GM12891 (cell line): ENCODE measurements around the gene NLRP5.

ENCODE experiments used
- DNase-seq: peaks from one replicate; pipeline ENCODE4 v3.0.0; 2011; ENCODE audit warnings: low spot score; ENCODE audit not compliant: insufficient read length
- FAIRE-seq: peaks from 2 replicates; lab custom pipeline; 2011; peaks lifted over from hg19 to GRCh38; lab: Jason Lieb, UNC
- PAX5 ChIP-seq: IDR thresholded peaks from 2 replicates; pipeline ENCODE4 v1.6.1; 2011; ENCODE audit warnings: low read length, moderate library complexity, mild to moderate bottlenecking; ENCODE audit not compliant: insufficient read depth, severe bottlenecking
- POLR2A ChIP-seq: IDR thresholded peaks from 2 replicates; pipeline ENCODE4 v1.6.1; 2011; ENCODE audit warnings: low read depth, low read length, control low read depth
- POLR2AphosphoS5 ChIP-seq: IDR thresholded peaks from 2 replicates; pipeline ENCODE4 v1.6.1; 2011; ENCODE audit warnings: low read depth, low read length, control low read depth
- POU2F2 ChIP-seq: IDR thresholded peaks from 2 replicates; pipeline ENCODE4 v1.6.1; 2011; ENCODE audit warnings: low read depth, mild to moderate bottlenecking, control low read depth, low read length, moderate library complexity
- SPI1 ChIP-seq: IDR thresholded peaks from 2 replicates; pipeline ENCODE4 v1.6.1; 2011; ENCODE audit warnings: low read depth, low read length, control low read depth
- TAF1 ChIP-seq: IDR thresholded peaks from 2 replicates; pipeline ENCODE4 v1.6.1; 2011; ENCODE audit warnings: low read depth, low read length, control low read depth

Gene NLRP5

DNA sequence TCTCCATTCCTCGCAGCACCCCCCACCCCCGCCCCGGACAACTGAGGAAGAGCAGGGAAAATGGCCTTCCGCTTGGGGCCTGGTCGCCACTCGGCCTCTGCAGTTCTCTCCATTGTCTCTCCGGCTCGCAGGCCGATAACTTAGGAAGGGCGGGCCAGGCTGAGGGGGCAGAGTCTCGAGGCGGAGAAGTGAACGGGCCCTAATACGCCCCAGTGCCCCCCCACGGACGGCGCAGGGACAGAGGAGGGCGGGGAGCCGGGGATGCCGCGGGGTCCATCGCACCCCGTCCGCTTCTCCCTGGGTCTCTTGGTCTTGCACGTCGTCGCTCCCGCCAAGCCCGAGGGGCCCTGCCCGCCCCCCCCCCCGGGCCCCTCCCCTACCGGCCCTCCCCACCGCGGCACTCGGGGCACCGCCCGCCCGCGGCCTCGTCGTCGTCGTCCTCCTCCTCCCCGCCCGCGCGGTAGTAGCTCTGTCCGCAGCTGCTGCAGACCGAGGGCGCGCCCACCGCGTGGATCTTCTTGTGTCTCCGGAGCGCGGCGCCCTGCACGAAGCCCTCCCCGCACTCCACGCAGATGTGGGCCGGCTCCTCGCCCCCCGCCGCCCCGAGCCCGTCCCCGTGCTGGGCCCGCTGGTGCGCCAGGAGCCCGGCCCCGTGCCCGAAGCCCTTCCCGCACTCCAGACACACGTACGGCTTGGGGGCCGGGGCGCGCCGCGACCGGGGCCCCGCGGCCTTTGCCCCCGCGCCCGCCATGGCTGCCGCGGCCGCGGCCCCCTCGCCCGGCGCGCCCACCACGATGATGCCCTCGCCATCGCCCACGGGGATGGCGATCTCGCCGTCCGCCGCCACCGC is 101.3 kb downstream of the NLRP5 start:
- TF ChIP-seq TAF1 (no peak), POLR2A (no peak), POU2F2 (no peak), SPI1 (no peak)
- FAIRE-seq (no peak), DNase-seq (peak; percentile 13)

DNA sequence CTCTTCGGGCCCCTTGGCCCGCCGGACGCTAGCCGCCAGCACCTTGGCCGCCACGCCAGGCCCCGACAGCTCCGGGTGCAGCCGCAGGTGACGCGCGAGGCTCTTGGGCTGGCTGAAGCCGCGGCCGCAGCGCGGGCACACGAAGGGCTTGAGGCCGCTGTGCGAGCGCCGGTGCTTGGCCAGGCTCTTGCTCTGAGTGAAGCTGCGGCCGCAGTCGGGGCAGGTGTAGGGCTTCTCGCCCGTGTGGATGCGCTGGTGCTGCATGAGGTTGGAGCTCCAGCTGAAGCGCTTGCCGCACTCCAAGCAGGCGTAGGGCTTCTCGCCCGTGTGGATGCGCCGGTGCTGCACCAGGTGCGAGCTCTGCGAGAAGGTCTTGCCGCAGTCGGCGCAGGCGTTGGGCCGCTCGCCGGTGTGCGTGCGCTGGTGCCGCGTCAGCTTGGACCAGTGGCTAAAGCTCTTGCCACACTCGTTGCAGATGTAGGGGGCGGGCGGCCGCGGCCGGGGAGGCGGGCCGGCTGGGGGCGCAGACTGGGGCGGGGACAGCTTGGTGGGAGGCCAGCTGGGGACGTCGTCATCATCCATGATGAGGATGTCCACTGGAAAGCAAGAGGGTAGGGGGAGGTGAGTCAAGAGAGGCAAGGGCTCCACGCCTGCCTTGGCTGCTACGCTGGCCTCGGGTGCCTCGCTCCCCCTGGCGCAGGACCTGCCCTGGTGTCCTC is 102.1 kb downstream of the NLRP5 start:
- DNase-seq (no peak), FAIRE-seq (no peak)
- TF ChIP-seq POU2F2 (no peak), PAX5 (no peak), POLR2AphosphoS5 (no peak), POLR2A (no peak), SPI1 (no peak), TAF1 (no peak)

DNA sequence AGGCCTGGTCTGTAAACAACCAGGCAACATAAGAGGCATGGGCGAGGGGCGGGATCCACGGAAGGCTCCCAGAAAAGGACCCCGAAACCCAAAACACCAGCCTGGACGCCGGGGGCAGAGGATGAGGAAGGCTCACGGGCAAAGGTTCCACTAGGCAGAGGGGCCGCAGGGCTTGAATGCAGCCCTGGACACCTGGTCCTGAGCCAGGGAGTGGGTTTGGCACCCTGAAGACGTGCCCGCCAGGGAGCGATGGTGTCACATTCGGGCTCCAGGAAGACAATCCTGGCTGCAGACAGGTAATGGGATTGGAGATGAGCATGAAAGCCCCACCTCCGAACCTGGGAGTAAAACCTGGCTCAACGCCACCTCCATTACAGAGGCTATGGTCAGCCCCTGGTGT is 102.8 kb downstream of the NLRP5 start:
- DNase-seq: no peak
- no peak for FAIRE-seq
- TF ChIP-seq SPI1: no peak
- no peak for TF ChIP-seq POU2F2
- no peak for TF ChIP-seq POLR2A
- no peak for TF ChIP-seq TAF1
- no peak for TF ChIP-seq PAX5
- no peak for TF ChIP-seq POLR2AphosphoS5

DNA sequence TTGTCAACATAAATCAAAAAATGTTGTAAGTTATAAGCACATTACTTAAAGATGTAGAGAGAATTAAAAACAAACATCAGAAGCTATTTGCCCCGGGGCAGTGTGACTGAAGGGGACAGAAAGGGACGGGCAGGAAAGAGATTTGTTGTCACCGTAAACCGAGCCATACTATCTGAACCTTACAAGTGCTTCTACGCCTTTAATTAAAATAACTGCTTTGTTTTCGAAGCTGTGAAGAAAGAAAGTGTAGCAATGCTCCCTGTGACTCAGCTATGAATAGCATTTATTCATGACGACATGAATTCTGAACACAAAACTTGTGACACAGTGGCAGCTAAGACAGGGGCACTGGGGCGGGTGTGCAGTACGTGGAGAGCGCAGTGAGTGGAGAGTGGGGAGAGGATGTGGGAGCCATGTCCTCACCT is 104.5 kb downstream of the NLRP5 start:
- FAIRE-seq: no peak
- TF ChIP-seq TAF1 (no peak), POLR2AphosphoS5 (no peak), PAX5 (no peak)
- no peak for DNase-seq

DNA sequence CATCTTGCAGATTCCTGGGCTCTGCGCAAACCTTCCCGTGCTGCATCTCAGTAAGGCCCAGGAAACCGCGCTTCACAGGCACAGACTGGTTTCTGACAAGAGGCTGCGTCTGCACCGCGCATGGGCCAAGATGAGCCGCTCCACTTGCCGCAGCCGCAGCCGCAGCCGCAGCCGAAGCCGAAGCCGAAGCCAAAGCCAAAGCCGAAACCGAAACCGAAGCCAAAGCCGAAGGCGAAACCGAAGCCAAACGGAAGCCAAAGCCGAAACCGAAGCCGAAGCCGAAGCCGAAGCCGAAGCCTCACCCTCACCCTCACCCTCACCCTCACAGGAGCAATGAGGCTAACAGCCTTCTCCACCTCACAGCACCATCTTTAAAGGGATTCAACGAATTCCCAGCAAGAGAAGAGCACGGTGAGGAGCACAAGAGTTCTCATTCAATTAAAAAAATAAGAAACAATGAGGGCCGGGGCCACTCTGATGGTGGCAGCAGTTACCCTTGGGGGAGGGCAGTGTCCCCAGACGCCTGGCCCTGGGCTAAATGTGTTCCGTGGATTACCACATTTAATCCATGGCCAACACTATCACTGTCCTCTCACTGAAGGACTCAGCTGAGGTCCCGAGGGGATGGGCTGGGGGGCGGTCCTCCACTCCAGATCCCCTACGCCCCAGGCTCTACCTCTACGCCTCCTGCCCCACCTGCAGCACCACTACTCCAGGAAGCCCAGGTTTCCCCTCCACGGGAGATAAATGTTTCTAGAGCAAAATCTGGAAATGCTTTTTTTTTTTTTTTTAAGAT is 105.4 kb downstream of the NLRP5 start:
- TF ChIP-seq POLR2A (no peak), POU2F2 (no peak), PAX5 (no peak), SPI1 (no peak), TAF1 (no peak), POLR2AphosphoS5 (no peak)
- FAIRE-seq: no peak
- no peak for DNase-seq

DNA sequence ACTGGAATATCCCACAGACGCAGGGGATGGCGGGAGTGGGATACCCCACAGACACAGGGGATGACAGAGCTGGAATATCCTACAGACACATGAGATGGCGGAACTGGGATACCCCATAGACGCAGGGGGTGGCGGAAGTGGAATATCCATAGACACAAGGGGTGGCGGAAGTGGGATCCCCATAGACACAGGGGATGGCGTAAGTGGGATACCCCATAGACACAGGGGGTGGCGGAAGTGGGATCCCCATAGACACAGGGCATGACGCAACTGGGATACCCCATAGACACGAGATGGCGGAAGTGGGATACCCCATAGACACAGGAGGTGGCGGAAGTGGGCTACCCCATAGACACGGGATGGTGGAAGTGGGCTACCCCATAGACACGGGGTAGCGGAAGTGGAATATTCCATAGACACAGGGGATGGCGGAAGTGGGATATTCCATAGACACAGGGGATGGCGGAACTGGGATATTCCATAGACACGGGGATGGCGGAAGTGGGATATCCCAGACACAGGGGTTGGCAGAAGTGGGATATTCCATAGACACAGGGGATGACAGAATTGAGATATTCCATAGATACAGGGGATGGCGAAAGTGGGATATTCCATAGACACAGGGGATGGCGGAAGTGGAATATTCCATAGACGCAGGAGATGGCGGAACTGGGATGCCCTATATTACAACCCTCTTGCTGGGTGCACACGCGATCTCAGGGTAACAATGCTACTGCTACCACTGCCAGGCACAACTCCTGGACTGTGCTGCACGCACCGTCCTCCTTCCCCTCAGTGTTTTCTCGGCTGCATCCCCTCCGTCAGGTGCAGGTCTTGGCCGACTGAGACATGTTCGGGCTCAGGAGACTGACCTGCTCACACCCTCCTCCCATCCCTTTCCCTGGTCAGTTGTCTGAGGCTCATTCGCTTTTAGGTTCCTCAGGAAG is 106.4 kb downstream of the NLRP5 start:
- DNase-seq (no peak), FAIRE-seq (no peak)
- no peak for TF ChIP-seq POU2F2
- TF ChIP-seq POLR2AphosphoS5: peak; percentile 56; the same call in 1 of the 2 replicates
- TF ChIP-seq PAX5: no peak
- TF ChIP-seq POLR2A: 0 out of 2 replicates have a peak, but pooled peaks have one; percentile 29
- TF ChIP-seq SPI1: no peak
- TF ChIP-seq TAF1: no peak

DNA sequence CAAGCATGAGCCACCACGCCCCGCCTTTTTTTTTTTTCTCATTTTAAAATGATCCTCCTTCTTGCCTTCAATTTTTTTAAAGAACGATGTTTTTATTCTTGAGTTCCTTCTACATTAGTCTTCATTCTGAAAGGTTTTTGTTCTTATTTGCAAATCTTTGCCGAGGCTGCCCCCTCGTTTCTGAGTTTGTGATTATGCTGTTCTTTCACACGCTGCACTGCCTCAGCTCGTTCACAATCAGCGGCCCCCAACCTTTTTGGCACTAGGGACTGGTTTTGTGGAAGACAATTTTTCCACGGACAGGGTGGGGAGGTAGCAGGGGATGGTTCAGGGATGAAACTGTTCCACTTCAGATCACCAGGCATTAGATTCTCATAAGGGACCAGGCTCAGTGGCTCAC is 107.9 kb downstream of the NLRP5 start:
- TF ChIP-seq TAF1: no peak
- no peak for TF ChIP-seq POLR2AphosphoS5
- no peak for TF ChIP-seq SPI1
- no peak for TF ChIP-seq POLR2A
- TF ChIP-seq PAX5: no peak
- TF ChIP-seq POU2F2: no peak
- no peak for DNase-seq
- FAIRE-seq: no peak

DNA sequence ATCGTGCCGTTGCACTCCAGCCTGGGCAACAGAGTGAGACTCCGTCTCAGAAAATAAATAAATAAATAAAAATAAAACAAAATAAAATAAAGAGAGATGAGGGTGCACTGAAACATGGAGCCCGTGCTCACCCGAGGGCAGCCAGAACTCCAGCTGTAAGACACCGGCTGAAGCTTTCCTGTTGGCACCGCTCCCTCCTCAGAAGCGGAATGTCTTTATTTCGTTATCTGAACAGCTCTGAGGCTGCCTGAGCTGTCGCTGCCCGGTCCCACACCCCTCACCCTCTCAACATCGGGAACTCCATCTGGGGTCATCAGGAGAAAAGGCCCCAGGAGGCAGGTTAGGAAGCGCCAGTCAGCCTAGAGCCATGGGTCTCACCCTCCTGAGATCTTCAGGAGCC is 110.1 kb downstream of the NLRP5 start:
- no peak for DNase-seq
- no peak for FAIRE-seq
- TF ChIP-seq TAF1 (no peak), PAX5 (no peak)
